ENCODE results near the gene LRMDA. TPM values are rescaled to one million over a fixed set of nuclear protein-coding genes. Genes with fewer than 3 reads are reported as not detected.
A peak's percentile ranks its signal among the peaks of the same experiment; 100 is the strongest.

The LRMDA gene
- total RNA-seq, 2 donors from 2014 or later = 14.4 to 18.0 TPM

DNA sequence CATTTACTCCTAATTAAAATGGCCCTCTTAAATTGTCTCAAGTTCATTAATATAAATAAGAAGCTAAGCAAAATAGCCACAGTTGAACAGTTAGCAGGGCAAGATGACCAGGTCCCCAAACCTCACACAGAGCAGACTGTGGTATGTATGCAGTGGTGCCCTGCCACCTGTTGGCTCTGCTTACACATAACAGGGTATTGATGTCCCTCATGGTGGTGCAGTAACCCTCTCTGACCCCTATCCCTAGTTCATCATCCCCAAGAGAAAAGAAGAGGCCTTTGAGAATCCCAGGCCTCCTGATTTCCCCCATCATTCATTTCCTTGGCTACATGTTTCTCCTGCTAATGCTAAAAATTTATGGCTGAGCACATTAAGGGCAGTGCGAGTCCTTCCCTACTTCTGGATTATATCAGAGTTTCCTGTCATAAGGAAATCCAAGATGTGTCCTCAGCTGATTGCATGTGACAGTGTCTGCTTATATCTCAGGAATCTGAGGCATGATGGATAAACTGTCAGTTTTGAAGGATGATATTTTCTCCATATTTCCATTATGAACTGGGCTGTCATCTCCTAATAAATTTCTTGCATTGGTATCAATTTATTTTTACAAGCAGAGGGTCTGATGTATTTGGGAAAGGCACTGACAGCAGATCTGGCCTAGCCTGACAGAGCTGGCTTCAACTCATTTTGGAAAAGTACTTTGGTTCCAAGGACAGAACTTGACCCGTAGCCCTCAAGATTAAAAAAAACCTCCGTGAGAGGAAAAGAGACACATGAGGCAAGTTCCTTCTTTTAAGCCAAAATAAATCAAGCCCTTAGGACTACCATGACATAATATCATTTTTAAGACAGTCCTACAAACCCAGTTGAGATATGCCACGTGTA is 880.6 kb downstream of the LRMDA start:
- intact Hi-C loops (cut with DNase I) = loop anchor here in 1 of 2 donors (10.0 kb wide), 1 partner anchor 93 kb away; no protein-coding TSS in a partner anchor
- DNase-seq (ENCODE audit: low spot score) = no peak

DNA sequence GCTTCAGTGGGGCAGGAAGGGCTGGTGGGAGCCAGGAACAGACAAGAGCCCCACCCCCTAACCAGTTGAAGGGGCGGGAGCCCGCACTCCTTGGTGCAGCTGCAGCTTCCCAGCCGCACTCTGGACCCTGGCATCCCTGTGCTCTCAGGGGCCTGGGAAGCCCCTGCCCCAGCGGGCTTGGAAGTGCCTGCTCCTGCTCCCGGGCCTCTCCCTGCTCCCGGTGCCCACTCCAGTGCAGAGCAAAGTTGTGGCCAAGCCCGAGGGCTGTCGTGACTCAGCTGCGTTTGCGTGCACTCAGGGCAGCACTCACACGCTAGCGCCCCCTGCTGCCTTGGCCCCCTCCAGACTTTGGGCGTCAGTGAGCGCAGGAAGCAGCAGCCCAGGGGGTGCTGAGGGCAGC is 883.8 kb downstream of the LRMDA start:
- DNase-seq (ENCODE audit: low spot score) = no peak
- intact Hi-C loops (cut with DNase I) = loop anchor here in 1 of 2 donors (10.0 kb wide), 1 partner anchor 90 kb away; no protein-coding TSS in a partner anchor

DNA sequence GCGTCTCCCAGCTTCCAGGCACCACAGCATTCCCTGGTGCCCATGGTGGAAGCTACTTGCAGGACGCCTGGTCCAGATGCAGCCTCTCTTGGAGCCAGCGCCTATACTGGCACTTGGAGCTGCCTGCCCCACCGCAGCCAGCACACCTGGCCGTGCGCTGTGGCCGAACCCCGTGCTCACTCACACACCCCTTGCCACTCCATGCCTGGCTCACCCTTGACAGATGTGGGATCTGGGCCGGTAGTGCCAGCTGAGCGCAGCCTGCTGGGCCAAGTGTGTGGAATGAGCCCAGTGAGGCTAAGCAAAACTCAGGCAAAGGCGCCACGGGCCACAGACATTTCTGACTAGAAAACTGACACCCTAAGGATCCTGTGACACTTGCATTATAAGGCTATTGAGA is 884.8 kb downstream of the LRMDA start:
- intact Hi-C loops (cut with DNase I) = loop anchor here in 1 of 2 donors (10.0 kb wide), 1 partner anchor 89 kb away; no protein-coding TSS in a partner anchor
- DNase-seq (ENCODE audit: low spot score) = no peak

DNA sequence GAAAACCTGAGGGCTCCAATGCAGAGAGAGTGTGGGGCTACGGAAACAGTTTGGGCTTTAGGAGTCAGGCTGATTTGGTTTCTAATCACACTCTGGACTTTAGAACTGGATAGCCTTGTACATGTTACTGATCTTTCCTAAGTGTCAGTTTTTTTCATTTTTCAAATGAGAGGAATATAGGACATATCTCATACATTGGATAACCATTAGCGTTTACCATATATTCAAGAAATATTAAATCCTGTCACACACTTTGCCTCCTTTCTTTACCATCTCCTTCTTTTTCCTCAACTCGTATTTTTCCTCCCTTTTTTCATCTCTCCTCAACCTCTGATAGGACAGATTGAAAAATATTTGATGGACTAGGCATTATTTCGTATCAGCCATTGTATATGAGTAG is 885.7 kb downstream of the LRMDA start:
- intact Hi-C loops (cut with DNase I) = loop anchor here in 1 of 2 donors (10.0 kb wide), 1 partner anchor 88 kb away; no protein-coding TSS in a partner anchor
- DNase-seq (ENCODE audit: low spot score) = no peak

DNA sequence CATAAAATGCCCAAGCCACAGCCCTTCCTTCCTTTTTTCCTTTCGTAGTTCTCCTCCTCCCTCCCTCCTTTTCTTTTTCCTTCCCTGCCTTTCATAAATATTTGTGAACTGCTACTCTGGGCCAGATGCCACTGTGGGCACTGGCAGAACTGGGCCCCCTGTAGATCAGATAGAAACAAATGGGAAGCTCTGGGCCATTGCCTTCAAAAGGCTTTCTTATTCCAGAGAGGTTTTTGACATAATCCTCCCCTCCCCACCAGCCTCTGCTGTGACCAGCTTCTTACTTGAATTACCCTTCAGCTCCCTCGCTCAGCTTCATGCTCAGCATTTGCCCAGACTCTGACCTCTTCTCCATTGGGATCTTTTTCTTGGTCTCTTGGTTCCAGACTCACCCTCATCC is 886.8 kb downstream of the LRMDA start:
- intact Hi-C loops (cut with DNase I) = loop anchor here in 1 of 2 donors (10.0 kb wide), 1 partner anchor 87 kb away; no protein-coding TSS in a partner anchor
- DNase-seq (ENCODE audit: low spot score) = no peak

DNA sequence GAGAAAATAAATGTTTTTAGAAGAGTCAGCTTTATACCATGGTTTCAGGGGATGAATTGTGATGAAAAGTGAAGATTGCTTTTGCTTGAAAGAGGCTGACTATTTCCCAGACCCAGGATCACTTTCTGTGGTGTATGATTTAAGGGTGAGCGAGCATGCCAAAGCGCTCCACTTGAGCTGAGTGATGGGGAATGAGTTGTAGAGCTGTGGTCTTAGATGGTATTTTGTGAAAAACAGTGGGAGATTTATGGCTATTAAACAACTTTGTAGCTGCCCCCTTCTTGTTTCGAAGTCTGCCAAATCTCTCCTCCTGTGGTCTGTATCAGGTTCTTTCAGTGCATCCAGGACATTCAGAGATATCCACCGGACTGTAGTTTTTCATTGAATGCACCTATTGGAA is 888.2 kb downstream of the LRMDA start:
- intact Hi-C loops (cut with DNase I) = loop anchor here in 1 of 2 donors (10.0 kb wide), 1 partner anchor 85 kb away; no protein-coding TSS in a partner anchor

DNA sequence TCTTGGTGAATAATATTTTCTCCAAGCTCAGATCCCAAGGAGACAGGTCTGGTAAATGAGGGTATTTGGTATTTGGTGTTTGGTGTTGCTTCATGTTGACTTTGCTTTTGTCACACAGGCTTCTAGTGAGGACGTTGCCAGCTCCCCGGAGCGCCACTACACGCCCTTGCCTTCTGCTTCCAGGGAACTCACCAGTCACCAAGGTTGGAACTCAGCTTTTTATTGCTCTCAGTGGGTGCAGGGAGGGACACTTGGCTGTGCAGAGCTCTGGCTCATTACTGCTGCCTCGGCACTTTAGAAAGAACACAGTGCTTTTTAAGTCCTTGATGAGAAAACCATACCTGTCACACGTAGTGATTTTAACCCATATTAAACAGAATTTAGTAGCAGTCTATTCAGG is 892.9 kb downstream of the LRMDA start:
- intact Hi-C loops (cut with DNase I) = no loop called here
- DNase-seq (ENCODE audit: low spot score) = peak; percentile 83

More for the DNA sequence above, 888.2 kb downstream of the LRMDA start:
- no peak for DNase-seq (ENCODE audit: low spot score)

DNA sequence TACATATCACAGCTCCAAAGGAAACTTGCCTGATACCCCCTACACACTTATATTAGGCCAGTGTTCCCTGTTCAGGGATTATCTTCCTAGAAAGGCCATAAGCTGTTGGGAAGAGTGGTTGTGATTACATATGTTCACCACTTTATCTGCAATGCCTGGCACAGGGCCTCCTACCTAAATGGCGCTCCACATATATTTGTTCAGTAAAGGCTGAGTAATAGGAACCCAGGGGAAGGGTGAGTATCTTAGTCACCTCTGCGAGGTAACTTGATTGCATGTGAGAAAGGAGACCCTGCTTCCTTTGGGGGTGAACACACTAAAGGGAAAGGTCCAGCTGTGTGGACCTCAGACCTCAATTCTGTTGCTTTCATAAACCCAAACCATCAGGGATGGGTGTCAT is 896.0 kb downstream of the LRMDA start:
- DNase-seq (ENCODE audit: low spot score) = no peak
- intact Hi-C loops (cut with DNase I) = no loop called here

DNA sequence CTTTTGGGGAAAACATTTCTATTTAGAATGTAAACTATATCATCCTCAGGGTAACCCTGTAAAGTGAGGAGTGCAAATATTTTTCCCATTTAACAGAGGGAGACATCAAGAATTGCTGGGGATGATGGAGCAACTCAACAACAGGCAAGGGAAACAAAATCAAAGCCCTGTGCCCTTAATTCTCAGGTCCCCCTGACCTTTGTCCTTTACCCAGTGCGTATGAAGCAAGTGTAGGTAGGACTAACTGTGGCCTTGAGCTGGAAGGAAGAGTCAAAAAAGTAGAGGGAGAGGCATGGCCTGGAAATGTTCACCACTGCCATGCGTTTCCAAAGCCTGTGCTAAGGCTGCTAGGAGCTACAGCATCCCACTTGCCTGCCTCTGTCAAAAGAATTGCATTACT is 896.9 kb downstream of the LRMDA start:
- DNase-seq (ENCODE audit: low spot score) = no peak
- intact Hi-C loops (cut with DNase I) = no loop called here

DNA sequence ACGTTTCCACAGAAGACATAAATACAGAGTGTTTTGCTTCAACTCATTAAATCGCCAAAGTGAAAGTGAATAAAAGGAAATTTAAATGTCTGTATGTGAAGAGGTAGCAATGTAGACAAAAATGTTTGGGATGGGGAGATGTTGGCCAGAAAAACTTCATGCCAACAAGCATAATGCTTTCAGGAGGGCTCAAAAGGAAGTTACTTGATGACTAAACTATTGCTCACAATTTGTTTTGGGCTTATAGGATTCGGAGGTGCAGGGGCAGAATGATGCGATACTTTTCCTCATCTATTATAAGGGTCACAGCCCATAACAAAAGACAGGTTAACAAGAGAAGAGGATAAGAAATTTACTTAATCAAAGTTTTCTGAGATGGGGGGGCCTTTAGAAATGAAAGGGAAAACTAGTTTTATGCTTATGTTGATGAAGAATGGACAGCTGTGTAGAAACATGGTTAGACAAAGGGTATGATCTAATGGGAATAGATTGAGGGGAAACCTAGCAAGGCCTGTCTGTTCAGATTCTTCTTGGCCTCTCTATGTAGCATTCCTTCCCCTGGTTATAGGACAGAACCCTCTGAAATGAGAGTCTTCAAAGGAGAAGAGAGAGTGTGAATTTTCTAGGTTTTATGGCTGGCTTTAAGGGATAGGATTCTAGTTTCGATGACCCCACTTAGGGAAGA is 898.6 kb downstream of the LRMDA start:
- intact Hi-C loops (cut with DNase I) = loop anchor here in 1 of 2 donors (10.0 kb wide), 1 partner anchor 55 kb away; no protein-coding TSS in a partner anchor
- no peak for DNase-seq (ENCODE audit: low spot score)

DNA sequence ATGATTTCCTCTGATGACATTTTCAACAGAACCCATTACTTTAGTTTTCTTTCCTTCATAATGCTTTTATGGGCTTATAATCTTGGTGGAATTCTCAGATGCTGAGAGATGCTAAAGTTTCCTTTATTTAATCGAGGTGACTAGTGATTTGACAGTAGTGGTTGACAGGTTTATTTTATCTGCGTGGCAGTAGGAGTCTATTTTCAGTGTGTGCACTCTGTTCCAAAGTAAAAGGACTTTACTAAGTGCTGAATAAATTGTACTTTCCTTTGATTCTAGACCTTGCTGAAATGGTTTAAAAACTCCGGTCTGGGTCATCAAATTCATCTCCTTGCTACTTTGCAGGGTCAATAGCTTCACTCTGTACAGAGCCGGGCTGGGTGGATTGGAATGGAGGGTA is 900.3 kb downstream of the LRMDA start:
- intact Hi-C loops (cut with DNase I) = loop anchor here in 1 of 2 donors (10.0 kb wide), 1 partner anchor 53 kb away; no protein-coding TSS in a partner anchor

DNA sequence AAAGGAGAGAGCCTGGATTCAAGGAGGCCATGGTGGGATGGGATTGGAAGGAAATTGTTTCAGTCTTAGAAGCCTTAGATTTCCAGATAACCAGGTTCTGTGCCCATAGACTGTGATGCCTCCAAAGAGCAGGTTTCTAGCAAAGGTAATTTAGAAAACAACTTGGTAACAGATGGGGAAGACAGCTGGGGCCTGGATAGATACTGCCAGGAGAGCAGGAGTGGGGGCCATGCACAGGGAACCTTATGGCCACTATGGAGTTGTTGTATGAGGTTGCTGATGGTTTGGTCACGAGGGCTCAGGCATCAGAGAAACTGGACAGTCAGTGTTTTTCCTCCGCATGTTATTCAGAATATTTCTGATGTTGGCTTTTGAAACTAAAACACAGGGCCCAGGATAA is 901.9 kb downstream of the LRMDA start:
- no peak for DNase-seq (ENCODE audit: low spot score)
- intact Hi-C loops (cut with DNase I) = loop anchor here in 1 of 2 donors (10.0 kb wide), 1 partner anchor 51 kb away; no protein-coding TSS in a partner anchor

More for the DNA sequence above, 900.3 kb downstream of the LRMDA start:
- no peak for DNase-seq (ENCODE audit: low spot score)

DNA sequence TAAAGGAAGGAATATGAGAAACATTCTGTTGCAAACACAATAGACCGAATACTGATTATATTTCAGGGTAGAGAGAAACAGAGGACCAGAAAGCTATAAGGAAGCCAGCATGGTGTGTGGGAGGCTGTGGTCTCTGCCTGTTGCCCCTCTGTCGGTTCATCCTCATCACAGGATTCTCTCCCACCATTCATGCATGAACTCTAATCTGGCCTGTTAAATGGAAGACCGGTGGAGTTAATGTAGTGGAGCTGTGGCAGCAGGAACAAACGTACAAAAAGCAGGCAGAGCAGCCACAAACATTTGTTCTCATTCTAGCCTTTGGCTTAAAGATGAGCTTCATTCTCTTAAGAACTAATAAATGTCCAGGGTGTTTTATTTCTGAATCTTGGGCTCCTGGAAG is 902.4 kb downstream of the LRMDA start:
- DNase-seq (ENCODE audit: low spot score) = no peak
- intact Hi-C loops (cut with DNase I) = loop anchor here in 1 of 2 donors (10.0 kb wide), 1 partner anchor 51 kb away; no protein-coding TSS in a partner anchor

DNA sequence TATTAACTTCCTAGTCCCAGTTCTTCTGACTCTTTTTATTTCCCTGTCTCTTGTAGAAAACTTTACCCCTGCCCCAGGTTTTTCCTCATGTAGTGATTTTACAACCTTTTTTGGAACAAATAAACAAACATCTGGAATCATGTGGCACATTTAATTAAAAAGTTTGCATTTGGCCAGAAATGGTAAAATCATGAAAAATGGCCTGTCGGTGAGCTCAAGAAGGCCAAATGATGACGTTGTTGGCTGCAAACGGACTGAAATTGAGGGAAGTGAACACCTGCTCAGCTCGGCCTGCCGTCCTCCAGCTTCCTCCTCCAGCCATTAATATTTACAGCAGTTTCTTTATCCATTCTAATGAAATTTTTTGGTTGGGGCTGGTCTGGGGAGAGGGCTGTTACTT is 902.8 kb downstream of the LRMDA start:
- intact Hi-C loops (cut with DNase I) = loop anchor here in 1 of 2 donors (10.0 kb wide), 1 partner anchor 51 kb away; no protein-coding TSS in a partner anchor
- no peak for DNase-seq (ENCODE audit: low spot score)

DNA sequence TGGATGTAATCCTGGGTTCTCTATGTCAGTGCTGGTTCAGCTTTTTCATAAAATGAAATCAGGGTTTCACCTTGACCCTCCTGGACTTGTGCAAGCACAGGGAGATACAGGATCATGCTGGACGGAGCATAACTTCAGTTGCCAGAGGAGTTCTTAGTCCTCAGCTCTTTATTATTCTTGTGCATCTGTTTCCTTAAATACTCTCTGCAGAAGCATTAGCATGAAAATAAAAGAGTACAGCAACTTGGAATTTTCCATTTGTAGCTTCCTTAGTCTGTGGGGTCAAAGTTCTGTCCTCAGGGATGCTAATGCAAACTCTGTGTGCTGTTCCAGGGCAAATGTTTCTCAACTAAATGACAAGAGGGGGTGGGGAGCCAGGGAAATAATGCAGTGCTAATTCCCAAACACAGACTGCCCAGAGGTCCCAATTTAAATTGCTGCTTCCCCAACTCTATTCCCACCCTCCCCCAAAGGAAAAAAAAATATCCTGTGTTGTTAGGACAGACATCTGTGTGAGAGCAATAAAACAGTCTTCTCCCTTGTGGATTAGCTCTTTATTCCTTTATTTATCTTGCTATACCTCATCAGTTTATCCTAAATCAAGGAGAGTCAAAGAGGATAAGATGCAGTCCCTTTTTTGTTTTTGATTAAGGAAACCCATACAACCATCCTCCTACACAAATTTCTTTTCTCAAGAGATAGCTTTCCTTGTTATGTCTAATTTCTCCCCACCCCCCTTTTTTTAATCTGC is 905.0 kb downstream of the LRMDA start:
- DNase-seq (ENCODE audit: low spot score) = no peak
- intact Hi-C loops (cut with DNase I) = loop anchor here in 1 of 2 donors (10.0 kb wide), 1 partner anchor 48 kb away; no protein-coding TSS in a partner anchor

DNA sequence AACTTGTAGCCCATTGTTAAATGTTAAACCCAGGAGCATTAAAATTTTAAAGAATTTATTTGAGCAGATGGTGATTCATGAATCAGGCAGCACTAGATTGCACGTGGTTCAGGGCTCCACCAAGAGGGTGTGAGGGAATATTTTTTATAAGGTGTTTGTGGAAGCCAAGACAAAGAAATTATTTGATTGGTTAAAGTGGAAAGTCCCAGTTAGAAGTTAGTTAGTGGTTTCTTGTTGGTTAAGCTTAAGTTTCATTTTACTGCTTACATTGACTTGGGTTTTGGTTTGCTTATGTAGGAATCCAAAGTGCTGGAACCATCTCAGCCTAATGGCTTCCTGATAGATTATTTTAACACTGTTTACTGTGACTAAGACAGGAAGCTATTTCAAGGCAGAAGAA is 906.2 kb downstream of the LRMDA start:
- intact Hi-C loops (cut with DNase I) = loop anchor here in 1 of 2 donors (10.0 kb wide), 1 partner anchor 47 kb away; no protein-coding TSS in a partner anchor
- no peak for DNase-seq (ENCODE audit: low spot score)

DNA sequence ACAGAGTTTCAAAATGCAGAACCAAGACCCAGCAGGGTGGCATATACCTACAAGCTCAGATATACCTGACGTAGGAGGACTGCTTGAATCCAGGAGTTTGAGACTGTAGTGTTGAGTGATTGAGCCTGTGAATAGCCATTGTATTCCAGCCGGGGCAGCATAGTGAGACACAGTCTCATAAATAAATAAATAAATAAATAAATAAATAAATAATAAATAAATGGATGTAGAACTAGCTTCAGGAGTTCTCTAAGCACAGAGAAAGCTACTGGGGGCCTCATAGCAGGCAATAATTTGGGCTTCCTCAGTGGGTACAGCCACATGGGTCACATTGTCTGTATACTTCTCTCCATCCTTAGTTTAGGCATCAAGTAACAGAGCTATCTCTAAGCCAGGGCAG is 906.8 kb downstream of the LRMDA start:
- intact Hi-C loops (cut with DNase I) = loop anchor here in 1 of 2 donors (10.0 kb wide), 1 partner anchor 47 kb away; no protein-coding TSS in a partner anchor

DNA sequence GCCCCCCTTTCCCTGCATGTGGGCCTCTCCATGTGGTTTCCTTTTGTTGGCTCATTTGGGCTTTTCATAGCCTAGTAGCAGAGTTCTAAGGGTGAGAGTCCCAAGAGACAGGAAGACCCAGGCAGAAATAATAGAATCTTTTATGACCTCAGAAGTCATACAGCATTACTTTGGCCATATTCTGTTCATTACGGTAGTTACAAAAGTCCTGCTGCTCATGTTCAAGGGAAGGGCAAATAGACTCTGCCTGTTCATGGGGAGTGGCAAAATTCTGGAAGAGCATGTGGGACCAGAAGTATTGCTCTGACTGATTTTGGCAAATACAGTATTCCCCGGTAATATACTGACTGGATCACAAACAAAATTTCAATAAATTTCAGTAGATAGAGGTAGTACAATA is 910.3 kb downstream of the LRMDA start:
- DNase-seq (ENCODE audit: low spot score) = no peak
- intact Hi-C loops (cut with DNase I) = no loop called here

More for the DNA sequence above, 906.8 kb downstream of the LRMDA start:
- no peak for DNase-seq (ENCODE audit: low spot score)

DNA sequence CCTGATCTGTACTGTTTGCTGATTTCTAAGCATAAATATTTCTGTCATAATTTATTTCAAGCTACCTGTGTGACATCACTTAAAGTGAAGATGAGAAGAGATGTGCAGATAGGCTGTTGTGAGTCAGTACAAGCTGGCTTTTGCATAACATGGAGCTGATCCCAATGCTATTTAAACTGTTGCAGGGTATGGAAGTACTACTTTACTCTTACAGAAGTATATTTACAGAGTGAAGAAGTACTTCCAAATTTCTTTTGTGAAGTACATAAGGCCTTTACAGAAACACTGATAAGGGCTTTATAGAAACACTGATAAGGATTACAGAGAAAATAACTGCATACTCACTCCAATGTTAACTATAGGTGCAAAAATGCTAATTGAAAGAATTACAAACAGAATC is 911.6 kb downstream of the LRMDA start:
- no peak for DNase-seq (ENCODE audit: low spot score)
- intact Hi-C loops (cut with DNase I) = no loop called here

Measured in posterior vena cava (tissue), 2 donors.